ENCODE measurements around the gene GPR87. TPM values are rescaled to one million over a fixed set of nuclear protein-coding genes. Genes with fewer than 3 reads are reported as not detected.

The GPR87 gene
- total RNA-seq, 2 experiments from 2014 or later = not detected

- CTCF ChIA-PET = interaction anchor here (1.0 to 9.2 kb wide), 15 partner anchors 15 to 127 kb away, joined by 4 to 254 read pairs (median 9); no protein-coding TSS in a partner anchor
- ATAC-seq (peak; percentile 34), DNase-seq (no peak)
- Mint-ChIP-seq H3K4me1 (ENCODE audit: low read depth) (peaks cover 34% of the 10 kb centered on the region), H3K4me3 (no peak overlapping the region), H3K27me3 (no peaks in the 10 kb centered on the region), H3K36me3 (ENCODE audit: low read depth) (no peaks in the 10 kb centered on the region), H3K27ac (peak overlapping the region; percentile 29), H3K9me3 (no peaks in the 10 kb centered on the region)
- intact Hi-C loops (cut with micrococcal nuclease) = loop anchor here (1.0 kb wide), 2 partner anchors 55 to 115 kb away; no protein-coding TSS in a partner anchor
- no peak for TF ChIP-seq CTCF (IDR thresholded peaks at IDR 0.05)
- POLR2A ChIA-PET = interaction anchor here (0.6 kb wide), 1 partner anchor 24 kb away, joined by 3 read pairs; no protein-coding TSS in a partner anchor
Measured at GRCh38 chr3:151283387-151283786, 33.2 kb downstream of the GPR87 start.

GRCh38 chr3:151282921-151283320, 33.7 kb downstream of the GPR87 start:
- Mint-ChIP-seq H3K36me3 (ENCODE audit: low read depth) (no peaks in the 10 kb centered on the region), H3K4me3 (no peak overlapping the region), H3K9me3 (no peaks in the 10 kb centered on the region), H3K27me3 (no peaks in the 10 kb centered on the region), H3K4me1 (ENCODE audit: low read depth) (peaks cover 39% of the 10 kb centered on the region), H3K27ac (no peak overlapping the region)
- CTCF ChIA-PET = interaction anchor here (0.7 to 9.2 kb wide), 31 partner anchors 9 to 337 kb away, joined by 3 to 254 read pairs (median 4); partner anchors contain the start of genes GPR171 and GPR87
- TF ChIP-seq CTCF (IDR thresholded peaks at IDR 0.05) = peak; percentile 82
- ATAC-seq (peak; percentile 57), DNase-seq (no peak)
- POLR2A ChIA-PET = interaction anchor here (0.6 to 1.2 kb wide), 2 partner anchors 23 to 115 kb away, joined by 3 read pairs; no protein-coding TSS in a partner anchor
- intact Hi-C loops (cut with micrococcal nuclease) = loop anchor here (1.0 kb wide), 2 partner anchors 55 to 115 kb away; no protein-coding TSS in a partner anchor

GRCh38 chr3:151281671-151282324, 34.8 kb downstream of the GPR87 start:
- H3K4me3 Mint-ChIP-seq = no peak overlapping the region
- H3K36me3 Mint-ChIP-seq (ENCODE audit: low read depth) = no peaks in the 10 kb centered on the region
- no peaks in the 10 kb centered on the region for H3K27me3 Mint-ChIP-seq
- ChIA-PET POLR2A (interaction anchor here (1.2 to 1.9 kb wide), 2 partner anchors 54 to 114 kb away, joined by 3 to 7 read pairs; no protein-coding TSS in a partner anchor), CTCF (interaction anchor here (0.7 to 9.2 kb wide), 25 partner anchors 11 to 198 kb away, joined by 3 to 254 read pairs (median 5); partner anchors contain the start of genes GPR171 and GPR87)
- intact Hi-C loops (cut with micrococcal nuclease) = no loop called here
- H3K9me3 Mint-ChIP-seq = no peaks in the 10 kb centered on the region
- DNase-seq = no peak
- no peak for TF ChIP-seq CTCF (IDR thresholded peaks at IDR 0.05)
- H3K27ac Mint-ChIP-seq = no peak overlapping the region
- peaks cover 43% of the 10 kb centered on the region for H3K4me1 Mint-ChIP-seq (ENCODE audit: low read depth)
- ATAC-seq = no peak

- peak; percentile 10 for ATAC-seq
- POLR2A ChIA-PET = interaction anchor here (1.5 to 1.8 kb wide), 2 partner anchors 50 to 75 kb away, joined by 5 to 8 read pairs; partner anchors contain the start of gene GPR171
Measured at GRCh38 chr3:151278230-151278629, 38.4 kb downstream of the GPR87 start, which contains the start of gene P2RY14. Gene P2RY14, minus strand, starts transcription at chr3:151278542. Its CDS starts 64,226 bp downstream, at chr3:151214316.

More at GRCh38 chr3:151278230-151278629, 38.4 kb downstream of the GPR87 start, which contains the start of gene P2RY14:
- CTCF ChIA-PET = interaction anchor here (1.0 to 9.2 kb wide), 14 partner anchors 10 to 122 kb away, joined by 3 to 254 read pairs (median 4); no protein-coding TSS in a partner anchor
- intact Hi-C loops (cut with micrococcal nuclease) = no loop called here
- no peak for TF ChIP-seq CTCF (IDR thresholded peaks at IDR 0.05)
- DNase-seq = no peak
- no peaks in the 10 kb centered on the region for H3K27me3 Mint-ChIP-seq
- no peaks in the 10 kb centered on the region for H3K36me3 Mint-ChIP-seq (ENCODE audit: low read depth)
- no peaks in the 10 kb centered on the region for H3K9me3 Mint-ChIP-seq
- H3K27ac Mint-ChIP-seq = peak within 1 kb of the TSS; percentile 50
- H3K4me3 Mint-ChIP-seq = peak within 1 kb of the TSS; percentile 27
- peaks cover 50% of the 10 kb centered on the region for H3K4me1 Mint-ChIP-seq (ENCODE audit: low read depth)

All from activated CD8-positive, alpha-beta T cell treated with anti-CD3 and anti-CD28 coated beads for 36 hours (primary cell).